Measurements from ENCODE around the gene COQ10A. TPM values are rescaled to one million over a fixed set of nuclear protein-coding genes. Genes with fewer than 3 reads are reported as not detected.

Gene COQ10A
- total and polyA plus RNA-seq, 9 of the 15 experiments (the other 6 are each of a cell fraction or from before 2014, with no cell fraction given): 3.1 to 26.4 (median 12.7) TPM

DNA sequence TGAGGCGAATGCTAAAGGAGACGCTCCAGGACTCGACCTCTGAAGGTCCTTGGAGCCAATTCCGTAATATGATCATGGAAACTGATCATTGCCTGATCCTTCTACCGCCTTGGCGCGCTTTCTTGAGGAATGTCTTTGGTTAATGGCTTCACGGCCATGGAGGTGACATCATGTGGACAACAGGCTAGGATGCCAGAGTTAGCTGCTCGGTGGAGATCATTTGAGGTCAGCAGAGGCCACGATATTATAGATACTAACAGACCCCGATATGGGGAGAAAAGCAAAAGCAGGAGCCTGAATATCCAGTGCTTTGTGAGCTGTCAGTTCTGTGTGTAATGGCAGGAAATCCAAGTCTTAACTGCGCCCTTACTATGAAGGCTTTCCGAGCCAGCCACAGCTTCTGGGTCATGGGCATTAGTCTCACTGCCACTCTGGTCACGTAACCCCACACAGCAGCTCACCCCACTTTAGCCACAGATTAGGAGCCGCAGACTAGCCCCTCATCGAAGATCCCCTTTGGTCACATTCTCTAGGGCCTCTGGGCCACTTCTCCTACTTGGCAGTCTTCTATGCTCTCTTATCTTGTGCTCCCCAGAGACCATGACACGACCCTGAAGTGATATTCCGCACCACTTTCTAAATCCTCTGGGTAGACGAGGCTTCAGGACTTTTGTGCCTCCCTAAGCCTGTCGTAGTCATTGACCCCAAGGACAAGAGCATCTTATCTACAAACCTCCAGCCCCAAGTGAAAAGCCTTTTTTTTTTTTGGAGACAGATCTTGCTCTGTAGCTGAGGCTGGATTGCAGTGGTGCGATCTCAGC is 34.1 kb downstream of the COQ10A start (continued):
- TF ChIP-seq MTA1 (IDR thresholded peaks at IDR 0.05; ENCODE audit: borderline replicate concordance) (peak; percentile 25; the same call in 1 of the 2 replicates), DNMT1 (IDR thresholded peaks at IDR 0.05) (peak; percentile 14; the same call in 1 of the 2 replicates), GABPB1 (CRISPR knock-in tag; IDR thresholded peaks at IDR 0.05) (no peak), SAP30 (IDR thresholded peaks at IDR 0.05; ENCODE audit: borderline replicate concordance, insufficient read depth, low read depth, low read length, poor library complexity, severe bottlenecking) (no peak), POLR2A (conservative IDR thresholded peaks at IDR 0.05) (peak; percentile 44), NEUROD1 (IDR thresholded peaks at IDR 0.05; ENCODE audit: borderline replicate concordance, low read depth, low read length, partially characterized antibody) (no peak), ETV5 (CRISPR knock-in tag; IDR thresholded peaks at IDR 0.05; ENCODE audit: low read depth) (no peak), ZNF143 (CRISPR knock-in tag; IDR thresholded peaks at IDR 0.05) (no peak), ZFPM2 (CRISPR knock-in tag; IDR thresholded peaks at IDR 0.05) (0 out of 2 replicates have a peak, but pooled peaks have one; percentile 17), PHB (CRISPR knock-in tag; IDR thresholded peaks at IDR 0.05) (no peak), HDAC8 (tag; IDR thresholded peaks at IDR 0.05) (peak; percentile 55; the same call in 1 of the 2 replicates), SRSF3 (IDR thresholded peaks at IDR 0.05; ENCODE audit: insufficient read depth, low read length) (no peak), CBX2 (IDR thresholded peaks at IDR 0.05; ENCODE audit: insufficient read depth, low read length, poor library complexity, severe bottlenecking) (no peak), SRF (CRISPR knock-in tag; IDR thresholded peaks at IDR 0.05) (no peak), TCF7L2 (IDR thresholded peaks at IDR 0.05; ENCODE audit: low read depth, low read length) (no peak), BDP1 (IDR thresholded peaks at IDR 0.05; ENCODE audit: insufficient read depth, insufficient read length) (no peak), ZNF197 (CRISPR knock-in tag; IDR thresholded peaks at IDR 0.05; ENCODE audit: low read depth) (peak; percentile 72; the same call in 1 of the 2 replicates), RBM17 (IDR thresholded peaks at IDR 0.05; ENCODE audit: borderline replicate concordance, low read depth, low read length) (no peak), POLR2AphosphoS2 (IDR thresholded peaks at IDR 0.05; ENCODE audit: low read length) (no peak)
- TF ChIP-seq, protein P1, sequence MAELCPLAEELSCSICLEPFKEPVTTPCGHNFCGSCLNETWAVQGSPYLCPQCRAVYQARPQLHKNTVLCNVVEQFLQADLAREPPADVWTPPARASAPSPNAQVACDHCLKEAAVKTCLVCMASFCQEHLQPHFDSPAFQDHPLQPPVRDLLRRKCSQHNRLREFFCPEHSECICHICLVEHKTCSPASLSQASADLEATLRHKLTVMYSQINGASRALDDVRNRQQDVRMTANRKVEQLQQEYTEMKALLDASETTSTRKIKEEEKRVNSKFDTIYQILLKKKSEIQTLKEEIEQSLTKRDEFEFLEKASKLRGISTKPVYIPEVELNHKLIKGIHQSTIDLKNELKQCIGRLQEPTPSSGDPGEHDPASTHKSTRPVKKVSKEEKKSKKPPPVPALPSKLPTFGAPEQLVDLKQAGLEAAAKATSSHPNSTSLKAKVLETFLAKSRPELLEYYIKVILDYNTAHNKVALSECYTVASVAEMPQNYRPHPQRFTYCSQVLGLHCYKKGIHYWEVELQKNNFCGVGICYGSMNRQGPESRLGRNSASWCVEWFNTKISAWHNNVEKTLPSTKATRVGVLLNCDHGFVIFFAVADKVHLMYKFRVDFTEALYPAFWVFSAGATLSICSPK (IDR thresholded peaks at IDR 0.05; ENCODE audit: borderline replicate concordance): no peak
- TF ChIP-seq, protein P2, sequence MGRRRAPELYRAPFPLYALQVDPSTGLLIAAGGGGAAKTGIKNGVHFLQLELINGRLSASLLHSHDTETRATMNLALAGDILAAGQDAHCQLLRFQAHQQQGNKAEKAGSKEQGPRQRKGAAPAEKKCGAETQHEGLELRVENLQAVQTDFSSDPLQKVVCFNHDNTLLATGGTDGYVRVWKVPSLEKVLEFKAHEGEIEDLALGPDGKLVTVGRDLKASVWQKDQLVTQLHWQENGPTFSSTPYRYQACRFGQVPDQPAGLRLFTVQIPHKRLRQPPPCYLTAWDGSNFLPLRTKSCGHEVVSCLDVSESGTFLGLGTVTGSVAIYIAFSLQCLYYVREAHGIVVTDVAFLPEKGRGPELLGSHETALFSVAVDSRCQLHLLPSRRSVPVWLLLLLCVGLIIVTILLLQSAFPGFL (CRISPR knock-in tag; IDR thresholded peaks at IDR 0.05): no peak
- TF ChIP-seq, protein P3, sequence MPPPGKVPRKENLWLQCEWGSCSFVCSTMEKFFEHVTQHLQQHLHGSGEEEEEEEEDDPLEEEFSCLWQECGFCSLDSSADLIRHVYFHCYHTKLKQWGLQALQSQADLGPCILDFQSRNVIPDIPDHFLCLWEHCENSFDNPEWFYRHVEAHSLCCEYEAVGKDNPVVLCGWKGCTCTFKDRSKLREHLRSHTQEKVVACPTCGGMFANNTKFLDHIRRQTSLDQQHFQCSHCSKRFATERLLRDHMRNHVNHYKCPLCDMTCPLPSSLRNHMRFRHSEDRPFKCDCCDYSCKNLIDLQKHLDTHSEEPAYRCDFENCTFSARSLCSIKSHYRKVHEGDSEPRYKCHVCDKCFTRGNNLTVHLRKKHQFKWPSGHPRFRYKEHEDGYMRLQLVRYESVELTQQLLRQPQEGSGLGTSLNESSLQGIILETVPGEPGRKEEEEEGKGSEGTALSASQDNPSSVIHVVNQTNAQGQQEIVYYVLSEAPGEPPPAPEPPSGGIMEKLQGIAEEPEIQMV (tag; conservative IDR thresholded peaks at IDR 0.05; ENCODE audit: low read depth): peak; percentile 28; the same call in 1 of the 2 replicates
- TF ChIP-seq, protein P4, sequence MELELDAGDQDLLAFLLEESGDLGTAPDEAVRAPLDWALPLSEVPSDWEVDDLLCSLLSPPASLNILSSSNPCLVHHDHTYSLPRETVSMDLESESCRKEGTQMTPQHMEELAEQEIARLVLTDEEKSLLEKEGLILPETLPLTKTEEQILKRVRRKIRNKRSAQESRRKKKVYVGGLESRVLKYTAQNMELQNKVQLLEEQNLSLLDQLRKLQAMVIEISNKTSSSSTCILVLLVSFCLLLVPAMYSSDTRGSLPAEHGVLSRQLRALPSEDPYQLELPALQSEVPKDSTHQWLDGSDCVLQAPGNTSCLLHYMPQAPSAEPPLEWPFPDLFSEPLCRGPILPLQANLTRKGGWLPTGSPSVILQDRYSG (tag; conservative IDR thresholded peaks at IDR 0.05; ENCODE audit: low read depth): peak; percentile 81

Data from K562 (cell line).